Loucy (cell line): ENCODE data around the gene PLAU.
"Not testable (repeated sequence)": the region's sequence is repeated elsewhere in the genome, so short reads cannot be mapped to it uniquely, and the experiment has no call there.

Experiments used
- H2AFZ ChIP-seq: fragments of 200-600 bp; sonication (generic); 2 replicates; pipeline ENCODE4 v1.6.0; 2016; ENCODE audit warnings: antibody characterized with exemption, mild to moderate bottlenecking, low read length, moderate library complexity
- H3F3A ChIP-seq: fragments of 200-600 bp; 2 replicates; pipeline ENCODE4 v1.6.0; 2016; ENCODE audit warnings: antibody characterized with exemption, low read depth, mild to moderate bottlenecking
- H3K27me3 ChIP-seq: fragments of 200-600 bp; sonication (generic); 2 replicates; pipeline ENCODE4 v1.6.1; 2014; ENCODE audit warnings: low read length, mild to moderate bottlenecking; ENCODE audit not compliant: insufficient read depth, poor library complexity, severe bottlenecking
- H3K36me3 ChIP-seq: fragments of 200-600 bp; sonication (generic); 2 replicates; pipeline ENCODE4 v1.6.1; 2016; ENCODE audit warnings: low read length; ENCODE audit not compliant: insufficient read depth
- H3K4me1 ChIP-seq: fragments of 200-600 bp; sonication (generic); 2 replicates; pipeline ENCODE4 v1.5.1; 2014; ENCODE audit warnings: low read length, mild to moderate bottlenecking; ENCODE audit not compliant: insufficient read depth, poor library complexity, severe bottlenecking
- H3K4me2 ChIP-seq: fragments of 200-600 bp; sonication (generic); 2 replicates; pipeline ENCODE4 v1.6.0; 2014; ENCODE audit warnings: antibody characterized with exemption, low read length, low read depth, mild to moderate bottlenecking; ENCODE audit not compliant: poor library complexity, severe bottlenecking
- H3K4me3 ChIP-seq: fragments of 200-600 bp; sonication (generic); 2 replicates; pipeline ENCODE4 v1.5.1; 2014; ENCODE audit warnings: low read length, mild to moderate bottlenecking, mixed read lengths; ENCODE audit not compliant: poor library complexity, severe bottlenecking
- H3K79me2 ChIP-seq: fragments of 200-600 bp; sonication (generic); 2 replicates; pipeline ENCODE4 v1.6.1; 2014; ENCODE audit warnings: low read length; ENCODE audit not compliant: insufficient read depth
- H3K9ac ChIP-seq: fragments of 200-600 bp; sonication (generic); 2 replicates; pipeline ENCODE4 v1.6.0; 2014; ENCODE audit warnings: mild to moderate bottlenecking, low read depth, low read length, moderate library complexity; ENCODE audit not compliant: poor library complexity, severe bottlenecking
- H3K9me2 ChIP-seq: fragments of 200-600 bp; sonication (generic); replicated peaks from 2 replicates; pipeline ENCODE4 v1.6.1; 2016; ENCODE audit warnings: low read depth, low read length, mixed read lengths
- H3K9me3 ChIP-seq: fragments of 200-600 bp; sonication (generic); 2 replicates; pipeline ENCODE4 v1.6.1; 2014; ENCODE audit warnings: mild to moderate bottlenecking, antibody characterized with exemption, low read length, low read depth; ENCODE audit not compliant: insufficient read depth
- H4K20me1 ChIP-seq: fragments of 200-600 bp; sonication (generic); 2 replicates; pipeline ENCODE4 v1.6.0; 2014; ENCODE audit warnings: antibody characterized with exemption, low read length, mild to moderate bottlenecking; ENCODE audit not compliant: insufficient read depth, poor library complexity, severe bottlenecking
- EZH2phosphoT487 ChIP-seq: fragments of 200-600 bp; IDR thresholded peaks from 2 replicates; pipeline ENCODE4 v1.6.1; 2018; ENCODE audit warnings: antibody characterized with exemption, mild to moderate bottlenecking, moderate library complexity, borderline replicate concordance
- TF ChIP-seq, protein P1 (sequence below): fragments of 200-600 bp; sonication (generic); conservative IDR thresholded peaks from 2 replicates; pipeline ENCODE4 v1.5.1; 2014; ENCODE audit warnings: mild to moderate bottlenecking, antibody characterized with exemption, low read length

Gene PLAU

GRCh38 chr10:73916761-73917470 is 6.0 kb downstream of the PLAU start:
- TF ChIP-seq, protein P1, sequence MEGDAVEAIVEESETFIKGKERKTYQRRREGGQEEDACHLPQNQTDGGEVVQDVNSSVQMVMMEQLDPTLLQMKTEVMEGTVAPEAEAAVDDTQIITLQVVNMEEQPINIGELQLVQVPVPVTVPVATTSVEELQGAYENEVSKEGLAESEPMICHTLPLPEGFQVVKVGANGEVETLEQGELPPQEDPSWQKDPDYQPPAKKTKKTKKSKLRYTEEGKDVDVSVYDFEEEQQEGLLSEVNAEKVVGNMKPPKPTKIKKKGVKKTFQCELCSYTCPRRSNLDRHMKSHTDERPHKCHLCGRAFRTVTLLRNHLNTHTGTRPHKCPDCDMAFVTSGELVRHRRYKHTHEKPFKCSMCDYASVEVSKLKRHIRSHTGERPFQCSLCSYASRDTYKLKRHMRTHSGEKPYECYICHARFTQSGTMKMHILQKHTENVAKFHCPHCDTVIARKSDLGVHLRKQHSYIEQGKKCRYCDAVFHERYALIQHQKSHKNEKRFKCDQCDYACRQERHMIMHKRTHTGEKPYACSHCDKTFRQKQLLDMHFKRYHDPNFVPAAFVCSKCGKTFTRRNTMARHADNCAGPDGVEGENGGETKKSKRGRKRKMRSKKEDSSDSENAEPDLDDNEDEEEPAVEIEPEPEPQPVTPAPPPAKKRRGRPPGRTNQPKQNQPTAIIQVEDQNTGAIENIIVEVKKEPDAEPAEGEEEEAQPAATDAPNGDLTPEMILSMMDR = no peak
- TF ChIP-seq EZH2phosphoT487 = no peak
- Histone ChIP-seq H3K4me1 (peaks cover 8% of the 10 kb centered on the region), H3F3A (no peaks in the 10 kb centered on the region)

GRCh38 chr10:73917566-73918305 is 6.8 kb downstream of the PLAU start:
- Histone ChIP-seq H3K36me3 (peaks cover 8% of the 10 kb centered on the region; the same call in 1 of the 2 replicates), H2AFZ (no peak overlapping the region), H3K4me2 (no peak overlapping the region), H3K4me3 (no peak overlapping the region), H4K20me1 (no peaks in the 10 kb centered on the region), H3F3A (no peaks in the 10 kb centered on the region), H3K9ac (no peak overlapping the region), H3K9me3 (no peaks in the 10 kb centered on the region), H3K79me2 (no peaks in the 10 kb centered on the region), H3K9me2 (no peaks in the 10 kb centered on the region), H3K4me1 (peaks cover 12% of the 10 kb centered on the region), H3K27me3 (no peaks in the 10 kb centered on the region)
- TF ChIP-seq, protein P1 = no peak
- no peak for TF ChIP-seq EZH2phosphoT487

More at GRCh38 chr10:73916761-73917470, 6.0 kb downstream of the PLAU start:
- Histone ChIP-seq H3K9ac (no peak overlapping the region), H2AFZ (no peak overlapping the region), H3K27me3 (no peaks in the 10 kb centered on the region), H4K20me1 (peaks cover 2% of the 10 kb centered on the region), H3K4me2 (no peak overlapping the region), H3K36me3 (peaks cover 8% of the 10 kb centered on the region; the same call in 1 of the 2 replicates), H3K9me3 (no peaks in the 10 kb centered on the region), H3K4me3 (no peak overlapping the region), H3K79me2 (peaks cover 1% of the 10 kb centered on the region; the same call in 1 of the 2 replicates), H3K9me2 (no peaks in the 10 kb centered on the region)

- H3K4me3 ChIP-seq, H3F3A ChIP-seq, H3K27me3 ChIP-seq, H3K36me3 ChIP-seq, H3K9me3 ChIP-seq, H4K20me1 ChIP-seq, H3K9me2 ChIP-seq, H3K79me2 ChIP-seq, H3K4me2 ChIP-seq: not testable (repeated sequence)
- Histone ChIP-seq H3K9ac (peak overlapping the region; percentile 34), H3K4me1 (peaks cover 15% of the 10 kb centered on the region), H2AFZ (peak overlapping the region; percentile 72; the same call in 1 of the 2 replicates)
Observed at GRCh38 chr10:73919481-73919880, 8.5 kb downstream of the PLAU start.
